HG03095 (cell line): ENCODE results near the gene RIPPLY2.
"Not testable (repeated sequence)": the region's sequence is repeated elsewhere in the genome, so short reads cannot be mapped to it uniquely, and the experiment has no call there.

Source experiments
- ATAC-seq: cut with Tn5 transposase; IDR thresholded peaks from one replicate; pipeline ENCODE4 v1.9.1; 2021; ENCODE audit warnings: moderate library complexity; ENCODE audit not compliant: unreplicated experiment

Gene RIPPLY2, protein sequence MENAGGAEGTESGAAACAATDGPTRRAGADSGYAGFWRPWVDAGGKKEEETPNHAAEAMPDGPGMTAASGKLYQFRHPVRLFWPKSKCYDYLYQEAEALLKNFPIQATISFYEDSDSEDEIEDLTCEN

DNA sequence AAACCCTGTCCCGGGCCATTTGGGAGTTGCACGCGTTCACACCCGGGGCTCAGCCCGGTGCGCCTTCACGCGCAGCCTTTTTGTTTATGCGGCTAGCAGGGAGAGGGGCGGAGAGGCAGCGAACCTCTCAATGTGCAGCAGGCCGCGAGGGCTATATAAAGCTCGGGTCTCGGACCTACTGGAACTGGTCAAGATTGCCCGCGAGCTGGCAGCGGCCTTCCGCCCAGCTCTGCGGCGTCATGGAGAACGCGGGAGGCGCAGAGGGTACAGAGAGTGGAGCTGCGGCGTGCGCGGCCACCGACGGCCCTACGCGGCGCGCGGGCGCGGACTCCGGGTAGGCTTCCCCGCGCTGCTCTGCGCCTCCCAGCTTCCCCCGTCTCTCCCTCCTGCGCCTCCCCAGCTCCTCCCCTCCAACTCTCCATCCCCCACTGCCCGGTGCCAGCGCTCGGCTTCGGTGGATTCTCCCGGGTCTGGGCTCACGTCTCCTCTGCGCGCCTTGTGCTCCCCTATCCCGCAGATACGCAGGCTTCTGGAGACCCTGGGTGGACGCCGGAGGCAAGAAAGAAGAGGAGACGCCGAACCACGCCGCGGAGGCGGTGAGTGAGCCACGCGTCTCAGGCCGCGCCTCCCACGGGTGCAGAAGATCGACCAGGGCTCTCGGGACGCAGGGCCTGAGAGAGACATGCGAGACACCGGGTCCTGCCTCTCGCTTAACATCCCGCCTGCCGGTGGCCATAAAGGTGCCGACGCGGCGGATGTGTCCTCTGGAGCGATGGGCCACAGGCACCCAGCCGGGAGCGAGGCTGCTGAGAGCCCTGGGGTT, at the start of gene RIPPLY2:
Gene RIPPLY2 (plus strand): TSS at position 183 of the 823 bp plus-strand sequence. CDS start 57 bp downstream, at position 240.
- no peak for ATAC-seq

DNA sequence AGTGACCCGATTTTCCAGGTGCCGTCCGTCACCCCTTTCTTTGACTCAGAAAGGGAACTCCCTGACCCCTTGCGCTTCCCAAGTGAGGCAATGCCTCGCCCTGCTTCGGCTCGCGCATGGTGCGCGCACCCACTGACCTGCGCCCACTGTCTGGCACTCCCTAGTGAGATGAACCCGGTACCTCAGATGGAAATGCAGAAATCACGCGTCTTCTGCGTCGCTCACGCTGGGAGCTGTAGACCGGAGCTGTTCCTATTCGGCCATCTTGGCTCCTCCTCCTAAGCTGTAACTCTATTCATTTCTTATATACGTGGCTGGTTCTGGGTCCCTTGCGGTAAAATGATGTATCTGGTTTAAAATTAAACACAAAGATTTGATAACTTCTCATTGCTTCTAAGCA, 49.7 kb upstream of the RIPPLY2 start:
- ATAC-seq, result not testable (repeated sequence)

DNA sequence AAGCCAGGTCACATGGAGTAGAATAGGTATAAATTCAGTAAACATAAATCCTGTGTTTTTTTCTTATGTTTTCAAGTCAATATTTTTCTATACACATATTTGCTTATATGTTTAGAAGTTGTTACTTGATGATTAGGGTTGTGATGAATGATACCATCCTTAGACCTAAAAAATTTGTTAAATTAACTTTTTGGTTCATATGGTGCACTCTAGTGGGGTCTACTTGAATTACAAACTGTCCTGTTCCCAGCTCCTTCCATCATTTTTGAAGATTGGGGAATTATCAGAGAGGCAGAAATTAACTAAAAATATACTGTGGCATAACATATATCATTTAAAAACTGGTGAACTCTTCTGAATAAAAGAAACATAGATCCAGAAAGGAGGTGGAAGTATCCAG, 48.3 kb upstream of the RIPPLY2 start:
- no peak for ATAC-seq

DNA sequence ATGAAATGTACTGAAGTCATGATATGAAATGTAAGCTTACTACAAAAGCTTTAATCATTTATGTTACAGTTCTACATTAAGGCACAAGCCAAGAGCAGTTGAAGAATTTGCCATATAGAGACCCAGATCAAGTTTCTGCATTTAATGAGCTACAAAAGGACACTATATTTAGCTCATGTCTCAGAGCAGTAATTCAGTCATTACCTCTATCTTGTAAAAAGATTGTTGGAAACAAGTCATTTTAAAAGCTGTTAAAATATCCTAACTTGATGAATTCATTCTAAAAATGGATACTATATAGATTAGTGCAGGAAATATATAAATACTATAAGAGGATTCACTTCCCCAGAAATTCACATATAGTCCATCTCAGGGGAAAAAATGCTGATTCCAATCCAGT, 45.2 kb upstream of the RIPPLY2 start:
- no peak for ATAC-seq

DNA sequence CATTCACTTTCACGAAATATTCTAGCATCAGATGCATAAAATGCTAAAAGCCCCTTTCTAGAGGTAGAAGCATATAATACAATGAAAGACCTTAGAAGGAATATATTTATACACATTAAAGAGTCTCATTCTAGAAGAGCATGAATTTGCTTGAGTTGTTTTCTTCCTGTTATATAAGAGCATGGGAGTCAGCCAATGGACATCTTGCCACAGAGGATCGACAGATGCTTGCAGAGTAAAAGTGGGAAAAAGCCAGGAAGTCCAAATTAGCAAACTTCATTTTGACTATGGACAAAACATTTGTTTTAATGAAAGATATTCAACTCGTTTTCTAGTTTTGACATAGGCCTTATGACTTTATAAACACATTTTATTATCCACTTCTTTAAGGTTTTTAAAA, 44.2 kb upstream of the RIPPLY2 start:
- ATAC-seq, result no peak

DNA sequence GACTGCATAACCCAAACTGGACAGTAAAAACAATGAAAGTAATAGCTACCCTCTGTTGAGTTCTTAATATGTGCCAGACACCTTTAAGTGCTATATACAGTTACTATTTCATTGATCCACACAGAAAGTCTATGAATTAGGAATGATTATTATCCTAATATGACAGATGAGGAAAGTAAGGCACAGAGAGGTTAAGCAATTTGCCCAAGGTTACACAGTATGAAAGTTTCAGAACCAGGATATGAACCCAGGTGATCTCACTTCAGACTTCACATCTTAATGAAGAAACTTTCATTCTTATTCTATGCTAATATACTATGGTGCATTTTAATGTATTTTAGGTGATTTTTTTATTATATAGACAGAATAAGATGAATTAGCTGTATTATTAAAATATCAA, 40.6 kb upstream of the RIPPLY2 start:
- ATAC-seq, result no peak

DNA sequence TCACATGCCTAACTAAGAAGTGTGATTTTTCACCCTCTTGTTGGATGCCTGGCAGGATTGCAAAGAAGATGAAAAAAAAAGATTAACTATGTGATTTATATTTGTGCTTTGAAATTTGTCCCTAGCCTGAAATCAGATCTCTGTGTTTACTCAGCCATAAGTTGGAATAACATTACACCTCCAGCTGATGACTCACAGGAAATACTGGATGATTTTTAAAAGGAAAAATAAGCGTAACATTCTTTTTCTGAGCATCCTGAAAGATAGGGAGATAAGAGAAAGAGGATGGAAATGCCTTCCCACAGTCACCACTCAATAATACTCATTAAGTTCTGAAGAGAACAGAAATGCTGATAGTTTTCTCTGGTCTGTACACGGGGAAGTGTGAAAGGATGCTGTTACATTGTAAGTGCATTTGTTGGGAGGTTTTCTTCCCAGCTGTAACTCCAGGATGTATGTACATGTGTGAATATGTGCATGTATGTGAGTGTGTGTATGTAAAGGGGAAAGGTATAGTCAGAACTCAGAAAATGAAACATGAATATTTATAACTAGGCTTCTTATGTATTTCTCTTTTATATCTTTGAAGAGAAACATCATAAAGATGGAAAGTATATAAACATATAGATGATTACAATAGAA, 37.4 kb upstream of the RIPPLY2 start:
- no peak for ATAC-seq

DNA sequence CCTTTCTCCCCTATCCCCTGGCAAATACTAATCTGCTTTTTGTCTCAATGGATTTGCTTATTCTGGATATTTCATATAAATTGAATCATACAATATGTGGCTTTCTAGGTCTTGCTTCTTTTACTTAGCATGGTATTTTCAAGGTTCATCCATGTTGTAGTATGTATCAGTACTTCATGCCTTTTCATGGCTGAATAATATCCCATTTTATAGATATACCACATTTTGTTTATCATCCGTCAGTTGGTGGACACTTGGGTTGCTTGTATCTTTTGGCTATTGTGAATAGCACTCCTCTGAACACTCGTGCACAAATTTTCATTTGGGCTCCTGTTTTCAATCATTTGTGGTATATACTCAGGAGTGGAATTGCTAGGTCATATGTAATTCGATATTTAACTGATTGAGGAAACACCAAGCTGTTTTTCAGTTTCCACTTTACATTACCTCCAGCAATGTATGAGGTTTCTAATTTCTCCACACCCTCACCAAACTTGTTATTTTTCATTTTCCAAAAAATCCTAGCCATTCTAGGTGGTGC, 30.5 kb upstream of the RIPPLY2 start:
- no peak for ATAC-seq

DNA sequence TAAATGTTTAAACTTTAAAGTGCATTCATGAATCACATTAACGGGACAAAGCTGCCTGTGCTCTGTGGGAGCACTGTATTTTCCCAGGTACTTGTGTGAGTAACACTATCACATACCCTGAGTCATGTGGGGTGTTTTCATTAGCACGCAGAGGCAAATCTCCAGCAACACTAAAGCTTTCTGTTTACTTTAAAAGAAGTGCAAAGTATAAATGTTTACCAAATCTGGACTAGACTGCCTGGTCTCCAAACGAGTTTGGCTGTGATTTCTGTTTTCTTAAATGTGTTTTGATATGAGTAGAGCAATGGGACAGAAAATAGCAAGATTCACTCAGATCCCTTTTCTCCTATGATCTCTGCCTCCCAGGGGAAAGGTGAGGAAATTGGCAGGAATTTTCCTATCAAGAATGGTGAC, 28.8 kb upstream of the RIPPLY2 start:
- no peak for ATAC-seq

DNA sequence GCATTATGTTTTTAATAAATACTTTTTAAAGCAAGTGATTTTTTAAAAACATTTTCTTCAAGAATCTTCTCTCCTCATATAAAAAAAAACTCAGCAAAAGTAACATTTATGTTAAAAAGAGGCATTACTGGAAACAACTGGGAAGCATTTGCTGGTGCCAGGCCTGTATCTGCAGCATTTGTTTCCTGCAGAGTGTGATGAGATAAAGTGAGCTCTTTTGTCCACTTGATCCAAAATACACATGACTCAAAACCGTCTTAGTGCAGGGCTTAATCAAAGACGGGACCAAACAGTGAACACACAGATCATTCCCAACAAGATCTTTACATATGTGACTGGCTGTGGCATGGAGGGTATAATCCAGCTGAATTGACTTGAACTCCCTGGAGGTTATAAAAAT, 28.3 kb upstream of the RIPPLY2 start:
- ATAC-seq, result no peak

DNA sequence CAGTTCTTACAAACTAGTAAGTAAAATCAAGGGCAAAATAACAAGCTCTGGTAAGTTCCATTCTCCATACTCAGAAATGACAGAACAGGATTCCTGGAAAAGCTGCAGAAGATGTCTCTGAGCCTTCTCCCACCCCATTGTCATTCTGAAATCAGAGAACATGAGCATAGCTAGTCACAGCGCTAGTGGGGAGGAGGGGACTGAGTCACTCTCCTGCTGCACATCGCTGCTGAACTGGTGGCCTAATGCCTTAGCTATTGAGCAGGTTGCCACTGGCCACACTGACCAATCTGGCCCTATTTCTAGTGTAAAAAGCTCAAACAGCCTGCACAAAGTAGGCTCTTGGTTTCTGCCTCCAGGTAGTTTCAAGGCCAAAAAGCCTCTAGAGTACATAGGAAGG, 26.1 kb upstream of the RIPPLY2 start:
- no peak for ATAC-seq

DNA sequence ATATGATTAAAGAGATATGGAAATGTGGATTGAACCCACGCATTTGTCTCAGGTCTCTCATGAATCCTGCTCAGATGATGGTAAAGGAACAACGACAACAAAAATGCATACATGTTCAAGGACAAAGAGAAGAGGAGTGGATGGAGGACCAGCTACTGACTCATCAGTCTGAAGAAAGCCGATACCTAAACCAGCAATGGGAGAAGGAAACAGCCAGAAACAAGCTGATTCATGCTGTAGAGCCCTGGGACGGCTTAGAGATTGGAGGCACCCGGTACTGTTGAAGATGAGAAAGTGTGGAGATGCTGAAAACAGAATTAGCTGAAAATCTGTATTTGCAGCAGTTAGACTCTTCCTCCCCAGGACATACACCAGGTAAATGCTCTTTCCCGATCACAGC, 14.4 kb upstream of the RIPPLY2 start:
- ATAC-seq, result no peak

DNA sequence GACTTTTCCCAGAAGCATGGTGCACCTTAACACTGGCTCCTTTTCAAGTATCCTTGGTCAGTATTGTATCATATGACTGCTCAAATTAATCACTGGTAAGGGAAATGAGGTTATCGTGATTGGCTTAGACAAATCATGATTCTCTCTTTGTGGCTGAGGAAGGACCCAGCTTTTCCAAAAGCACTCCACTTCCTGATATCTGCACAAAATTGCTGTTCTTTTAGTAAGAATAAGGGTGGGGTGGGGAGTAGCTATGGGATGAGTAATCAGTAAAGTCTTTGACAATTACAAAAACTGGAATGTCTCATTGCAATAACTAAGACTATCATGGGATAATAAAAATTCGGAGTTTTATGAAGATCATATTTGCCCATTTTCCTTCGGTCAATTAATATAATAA, 9.0 kb upstream of the RIPPLY2 start:
- no peak for ATAC-seq

DNA sequence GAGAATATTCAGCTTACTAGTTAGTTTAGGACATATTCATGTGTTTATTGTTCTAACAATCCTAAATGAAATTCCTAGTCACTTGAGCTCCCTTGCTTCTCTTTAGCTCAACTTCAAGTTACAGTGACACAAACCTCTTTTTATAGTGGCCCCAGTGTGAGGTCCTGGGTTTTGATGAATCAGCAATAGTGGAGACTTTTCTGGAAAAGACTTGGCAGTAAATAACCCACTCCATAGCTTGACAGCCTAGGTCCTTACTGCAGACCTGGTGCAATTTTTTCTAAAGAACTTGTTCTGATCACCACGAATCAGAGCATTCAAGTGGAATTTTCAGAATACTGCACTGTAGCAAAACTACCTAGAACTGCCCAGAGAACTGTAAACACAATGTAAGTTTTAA, 6.9 kb upstream of the RIPPLY2 start:
- ATAC-seq, result no peak

DNA sequence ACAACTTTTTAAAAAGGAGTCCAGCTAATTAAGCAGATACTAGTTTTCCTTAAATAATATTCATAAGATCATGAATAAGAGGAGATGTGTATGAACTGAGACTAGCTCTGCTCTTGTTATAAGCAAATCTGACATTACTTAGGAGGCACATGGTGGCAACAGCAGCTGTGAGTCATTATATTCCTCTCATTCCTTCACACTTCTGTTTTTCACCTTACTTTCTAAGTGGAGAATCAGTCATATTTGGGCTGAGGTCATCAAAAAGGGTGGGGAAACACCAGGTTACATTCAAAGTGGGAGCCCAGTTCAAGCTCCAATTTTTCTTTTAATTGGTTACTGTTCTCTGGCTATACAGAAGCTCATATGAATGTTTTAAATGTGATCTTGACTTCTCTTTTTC, 6.0 kb upstream of the RIPPLY2 start:
- ATAC-seq, result no peak

DNA sequence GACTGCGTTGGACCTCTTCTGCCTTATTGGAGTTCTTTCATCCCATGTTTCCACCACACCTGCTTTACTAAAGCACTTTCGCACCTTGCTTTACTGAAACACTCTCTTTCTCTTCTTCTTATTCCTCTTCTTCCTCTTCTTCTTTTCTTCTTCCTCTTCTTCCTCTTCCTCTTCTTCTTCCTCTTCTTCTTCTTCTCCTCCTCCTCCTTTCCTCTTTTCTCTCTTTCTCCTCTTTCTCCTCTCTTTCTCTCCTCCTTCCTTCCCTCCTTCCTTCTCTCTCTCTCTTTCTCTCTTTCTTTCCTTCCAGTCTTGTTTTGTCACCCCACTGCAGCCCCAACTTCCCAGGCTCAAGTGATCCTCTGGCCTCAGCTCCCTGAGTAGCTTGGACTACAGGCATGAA, 4.0 kb upstream of the RIPPLY2 start:
- ATAC-seq, result no peak

DNA sequence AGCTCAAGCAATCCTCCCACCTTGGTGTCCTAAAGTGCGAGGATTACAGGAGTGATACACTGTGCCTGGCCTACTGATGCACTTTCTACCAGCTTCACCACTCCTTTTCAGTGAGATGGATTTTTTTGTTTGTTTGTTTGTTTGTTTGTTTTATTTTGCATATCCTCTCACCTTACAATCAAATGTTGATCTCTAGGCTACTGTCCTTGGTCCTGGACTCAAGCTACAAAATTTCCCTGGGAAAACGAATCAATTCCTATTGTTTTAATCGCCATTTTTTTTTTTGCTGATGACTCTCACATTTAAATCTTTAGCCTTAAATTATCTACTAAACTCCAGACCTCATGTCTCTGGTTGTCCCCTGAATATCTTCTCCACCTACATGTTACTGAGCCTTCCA, 3.5 kb upstream of the RIPPLY2 start:
- ATAC-seq, result no peak

DNA sequence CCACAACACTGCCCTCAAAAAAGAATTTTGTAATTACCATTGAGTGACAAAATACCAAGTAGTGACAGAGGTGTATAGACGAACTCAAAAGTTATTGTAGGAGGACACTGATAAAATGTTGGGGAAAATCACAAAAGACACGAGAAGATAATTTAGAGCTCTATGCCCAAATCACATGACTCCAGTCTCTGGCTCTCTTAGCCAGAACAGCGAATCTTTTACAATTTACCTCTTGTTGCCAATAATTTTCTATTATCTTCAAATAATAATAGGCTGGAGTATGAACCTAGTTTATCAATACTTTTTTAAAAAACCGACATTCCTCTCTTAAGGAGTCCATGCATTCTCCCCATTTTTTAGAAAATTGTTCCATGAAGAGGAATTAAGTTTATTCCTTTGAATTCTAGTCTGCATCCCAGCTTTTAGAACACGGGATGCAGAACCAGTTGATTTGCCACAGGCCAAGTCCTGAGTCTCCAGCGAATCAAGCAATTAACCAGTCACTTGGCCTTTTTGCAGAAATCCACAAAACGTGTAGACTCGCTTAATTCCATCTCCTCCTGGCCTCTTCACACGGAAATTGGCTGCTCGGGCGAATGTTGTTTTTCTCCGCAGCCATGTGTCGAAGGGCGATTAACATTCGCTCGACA, 507 bp upstream of the RIPPLY2 start:
- ATAC-seq, result no peak

DNA sequence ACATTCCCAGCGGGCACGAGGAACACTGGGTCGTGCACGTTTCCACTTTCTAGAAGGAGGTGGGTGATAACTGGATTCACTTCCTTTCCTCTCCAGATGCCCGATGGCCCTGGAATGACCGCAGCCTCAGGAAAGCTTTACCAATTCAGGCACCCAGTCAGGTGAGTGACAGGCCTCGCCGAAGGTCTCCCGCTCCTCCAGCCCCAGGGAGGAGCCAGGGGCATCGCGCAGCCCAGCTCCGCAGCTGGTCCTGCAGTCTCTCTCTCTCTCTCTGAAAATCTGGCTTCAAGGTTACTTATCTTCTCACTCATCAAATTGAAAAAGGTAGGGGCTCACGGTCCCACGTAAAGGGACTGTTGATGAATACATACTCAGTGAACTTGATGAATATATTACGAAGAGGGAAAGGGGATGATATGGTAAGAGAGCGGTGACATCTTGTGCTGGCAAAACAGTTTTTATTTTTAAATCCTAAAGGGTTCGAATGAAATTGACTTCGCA, 891 bp downstream of the RIPPLY2 start:
- ATAC-seq, result no peak

DNA sequence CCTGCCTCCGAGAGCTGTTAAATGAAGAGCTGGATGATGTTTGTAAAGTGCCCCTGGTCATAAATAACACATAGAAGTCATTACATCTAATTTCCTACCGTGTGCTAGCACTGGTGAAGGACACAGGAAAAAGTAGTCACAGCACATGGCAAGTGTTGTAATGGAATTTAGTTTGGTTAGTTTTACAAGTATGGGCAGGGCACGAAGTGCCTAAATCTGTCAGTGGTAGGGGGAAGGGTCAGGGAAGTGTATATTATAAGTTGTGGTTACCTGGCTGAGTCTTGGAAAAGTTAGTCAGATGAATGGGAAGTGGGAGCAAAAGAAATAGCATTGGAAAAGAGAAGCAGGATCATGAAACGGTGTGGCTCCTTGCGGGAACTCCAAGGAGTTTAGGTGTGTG, 1.6 kb downstream of the RIPPLY2 start:
- ATAC-seq, result no peak
